ENCODE measurements around the gene ST6GALNAC3. TPM values are rescaled to one million over a fixed set of nuclear protein-coding genes. Genes with fewer than 3 reads are reported as not detected.
"Not testable (repeated sequence)": the region's sequence is repeated elsewhere in the genome, so short reads cannot be mapped to it uniquely, and the experiment has no call there.

Gene ST6GALNAC3
- total RNA-seq, 1 experiment from 2014 or later, result 0.03 TPM

DNA sequence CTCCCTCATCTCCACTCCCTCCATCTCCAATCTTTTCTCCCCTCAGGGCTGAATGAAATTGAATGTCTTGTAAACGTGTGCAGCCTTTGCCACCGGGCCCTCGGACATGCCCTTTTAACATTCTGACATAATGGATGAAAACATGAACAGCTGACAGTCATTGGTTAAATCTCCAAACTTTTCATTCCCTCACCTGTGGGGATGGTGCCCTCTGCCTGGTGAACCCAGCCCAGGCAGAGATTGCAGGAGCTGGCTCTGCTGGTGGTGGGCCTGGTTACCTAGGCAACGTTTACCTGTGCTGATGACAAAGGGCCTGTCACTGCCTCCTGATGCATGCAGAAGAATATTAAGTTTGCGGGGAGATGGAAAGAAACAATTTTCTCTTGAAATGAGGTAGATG is 21.3 kb downstream of the ST6GALNAC3 start:
- H3K36me3 ChIP-seq (ENCODE audit: control insufficient read depth, insufficient read depth, low read length), result no peaks in the 10 kb centered on the region
- ChIA-PET CTCF (no interaction called here), POLR2A (no interaction called here)
- DNase-seq (ENCODE audit: low read depth, low spot score) (no peak), ATAC-seq (no peak)
- no TSS peak for BruUV-seq (replicated peaks)
- no peaks in the 10 kb centered on the region for H3K9me3 ChIP-seq (ENCODE audit: control insufficient read depth, insufficient read depth, low read depth, low read length)
- H3K4me1 ChIP-seq (ENCODE audit: control insufficient read depth, insufficient read depth, low read length), result no peaks in the 10 kb centered on the region
- intact Hi-C loops (cut with micrococcal nuclease; ENCODE audit: unreplicated experiment) (no loop called here), in situ Hi-C loops (cut with HindIII; ENCODE audit: low pct_unique_long_range_greater_than_20kb, low sequenced_read_pairs) (no loop called here)
- H3K4me3 ChIP-seq (ENCODE audit: low read depth in 2 of 2, low read length in 2 of 2), result no peak overlapping the region
- TF ChIP-seq CTCF (IDR thresholded peaks at IDR 0.05), result no peak
- no peak for TF ChIP-seq SIN3A (IDR thresholded peaks at IDR 0.05; ENCODE audit: borderline replicate concordance, insufficient read depth, low read depth, low read length)
- TF ChIP-seq TCF7L2 (IDR thresholded peaks at IDR 0.05; ENCODE audit: low read depth, low read length), result no peak
- TF ChIP-seq, protein P1, sequence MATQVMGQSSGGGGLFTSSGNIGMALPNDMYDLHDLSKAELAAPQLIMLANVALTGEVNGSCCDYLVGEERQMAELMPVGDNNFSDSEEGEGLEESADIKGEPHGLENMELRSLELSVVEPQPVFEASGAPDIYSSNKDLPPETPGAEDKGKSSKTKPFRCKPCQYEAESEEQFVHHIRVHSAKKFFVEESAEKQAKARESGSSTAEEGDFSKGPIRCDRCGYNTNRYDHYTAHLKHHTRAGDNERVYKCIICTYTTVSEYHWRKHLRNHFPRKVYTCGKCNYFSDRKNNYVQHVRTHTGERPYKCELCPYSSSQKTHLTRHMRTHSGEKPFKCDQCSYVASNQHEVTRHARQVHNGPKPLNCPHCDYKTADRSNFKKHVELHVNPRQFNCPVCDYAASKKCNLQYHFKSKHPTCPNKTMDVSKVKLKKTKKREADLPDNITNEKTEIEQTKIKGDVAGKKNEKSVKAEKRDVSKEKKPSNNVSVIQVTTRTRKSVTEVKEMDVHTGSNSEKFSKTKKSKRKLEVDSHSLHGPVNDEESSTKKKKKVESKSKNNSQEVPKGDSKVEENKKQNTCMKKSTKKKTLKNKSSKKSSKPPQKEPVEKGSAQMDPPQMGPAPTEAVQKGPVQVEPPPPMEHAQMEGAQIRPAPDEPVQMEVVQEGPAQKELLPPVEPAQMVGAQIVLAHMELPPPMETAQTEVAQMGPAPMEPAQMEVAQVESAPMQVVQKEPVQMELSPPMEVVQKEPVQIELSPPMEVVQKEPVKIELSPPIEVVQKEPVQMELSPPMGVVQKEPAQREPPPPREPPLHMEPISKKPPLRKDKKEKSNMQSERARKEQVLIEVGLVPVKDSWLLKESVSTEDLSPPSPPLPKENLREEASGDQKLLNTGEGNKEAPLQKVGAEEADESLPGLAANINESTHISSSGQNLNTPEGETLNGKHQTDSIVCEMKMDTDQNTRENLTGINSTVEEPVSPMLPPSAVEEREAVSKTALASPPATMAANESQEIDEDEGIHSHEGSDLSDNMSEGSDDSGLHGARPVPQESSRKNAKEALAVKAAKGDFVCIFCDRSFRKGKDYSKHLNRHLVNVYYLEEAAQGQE (IDR thresholded peaks at IDR 0.05; ENCODE audit: insufficient read depth in 1 of 2, low read depth in 2 of 2, low read length in 1 of 2), result no peak
- no peak for TF ChIP-seq POLR2AphosphoS5 (IDR thresholded peaks at IDR 0.05; ENCODE audit: low read depth, low read length)
- H3K27me3 ChIP-seq (ENCODE audit: control insufficient read depth, insufficient read depth, low read length), result no peaks in the 10 kb centered on the region
- H3K27ac ChIP-seq (ENCODE audit: low read length), result no peak overlapping the region

DNA sequence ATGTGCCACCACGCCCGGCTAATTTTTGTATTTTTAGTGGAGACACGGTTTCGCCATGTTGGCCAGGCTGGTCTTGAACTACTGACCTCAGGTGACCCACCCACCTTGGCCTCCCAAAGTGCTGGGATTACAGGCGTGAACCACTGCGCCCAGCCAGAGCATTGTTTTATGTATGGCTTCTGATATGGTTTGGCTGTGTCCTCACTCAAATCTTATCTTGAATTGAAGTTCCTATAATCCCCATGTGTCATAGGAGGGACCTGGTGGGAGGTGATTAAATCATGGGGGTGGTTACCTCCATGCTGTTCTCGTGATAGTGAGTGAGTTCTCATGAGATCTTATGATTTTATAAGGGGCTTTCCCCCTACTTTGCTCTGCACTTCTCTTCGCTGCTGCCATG is 22.5 kb downstream of the ST6GALNAC3 start:
- intact Hi-C loops (cut with micrococcal nuclease; ENCODE audit: unreplicated experiment), result not testable (repeated sequence)

DNA sequence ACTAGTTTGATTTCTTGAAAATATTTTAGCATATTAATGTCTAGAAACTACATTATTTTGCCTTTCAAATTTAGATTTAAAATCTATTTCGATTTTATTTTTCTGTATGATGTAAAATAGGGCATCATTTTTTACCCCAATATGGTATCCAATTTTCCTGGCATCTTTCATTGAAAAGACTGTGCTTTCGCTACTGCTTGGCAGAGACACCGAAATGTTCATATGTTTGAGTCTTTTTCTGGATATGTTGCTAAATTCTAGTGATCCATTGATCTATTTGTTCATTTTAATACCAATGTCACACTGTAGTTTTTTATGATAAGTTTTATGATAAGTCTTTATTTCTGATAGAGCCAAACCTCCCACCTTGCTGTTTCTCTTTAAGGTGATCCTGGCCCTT is 24.3 kb downstream of the ST6GALNAC3 start:
- Histone ChIP-seq H3K27ac (ENCODE audit: low read length) (no peak overlapping the region), H3K4me3 (ENCODE audit: low read depth in 2 of 2, low read length in 2 of 2) (no peak overlapping the region), H3K4me1 (ENCODE audit: control insufficient read depth, insufficient read depth, low read length) (no peaks in the 10 kb centered on the region), H3K27me3 (ENCODE audit: control insufficient read depth, insufficient read depth, low read length) (no peaks in the 10 kb centered on the region), H3K9me3 (ENCODE audit: control insufficient read depth, insufficient read depth, low read depth, low read length) (no peaks in the 10 kb centered on the region), H3K36me3 (ENCODE audit: control insufficient read depth, insufficient read depth, low read length) (no peaks in the 10 kb centered on the region)
- ChIA-PET CTCF (no interaction called here), POLR2A (no interaction called here)
- TF ChIP-seq SIN3A (IDR thresholded peaks at IDR 0.05; ENCODE audit: borderline replicate concordance, insufficient read depth, low read depth, low read length) (no peak), CTCF (IDR thresholded peaks at IDR 0.05) (no peak), TCF7L2 (IDR thresholded peaks at IDR 0.05; ENCODE audit: low read depth, low read length) (no peak), POLR2AphosphoS5 (IDR thresholded peaks at IDR 0.05; ENCODE audit: low read depth, low read length) (no peak)
- TF ChIP-seq, protein P1 (IDR thresholded peaks at IDR 0.05; ENCODE audit: insufficient read depth in 1 of 2, low read depth in 2 of 2, low read length in 1 of 2), result no peak
- intact Hi-C loops (cut with micrococcal nuclease; ENCODE audit: unreplicated experiment) (no loop called here), in situ Hi-C loops (cut with HindIII; ENCODE audit: low pct_unique_long_range_greater_than_20kb, low sequenced_read_pairs) (no loop called here)
- BruUV-seq (replicated peaks), result no TSS peak
- ATAC-seq (no peak), DNase-seq (ENCODE audit: low read depth, low spot score) (no peak)

More for the DNA sequence above, 22.5 kb downstream of the ST6GALNAC3 start:
- ATAC-seq; H3K4me3 ChIP-seq (ENCODE audit: low read depth in 2 of 2, low read length in 2 of 2); H3K9me3 ChIP-seq (ENCODE audit: control insufficient read depth, insufficient read depth, low read depth, low read length); H3K27ac ChIP-seq (ENCODE audit: low read length); H3K27me3 ChIP-seq (ENCODE audit: control insufficient read depth, insufficient read depth, low read length); POLR2A ChIA-PET; H3K36me3 ChIP-seq (ENCODE audit: control insufficient read depth, insufficient read depth, low read length); CTCF ChIA-PET; DNase-seq (ENCODE audit: low read depth, low spot score); in situ Hi-C loops (cut with HindIII; ENCODE audit: low pct_unique_long_range_greater_than_20kb, low sequenced_read_pairs); BruUV-seq (replicated peaks); H3K4me1 ChIP-seq (ENCODE audit: control insufficient read depth, insufficient read depth, low read length): not testable (repeated sequence)
